K562 (cell line): Measurements from ENCODE around the gene RHOC. TPM values are rescaled to one million over a fixed set of nuclear protein-coding genes. Genes with fewer than 3 reads are reported as not detected.

Experiments used
- ARID3A ChIP-seq: IDR thresholded peaks from 2 replicates; pipeline ENCODE4 v1.6.1; 2012; ENCODE audit warnings: low read depth, low read length, improper control_type of control experiment, borderline replicate concordance
- ASH1L ChIP-seq: fragments of 450-650 bp; IDR thresholded peaks from 2 replicates; pipeline ENCODE4 v1.6.1; 2018; ENCODE audit warnings: borderline replicate concordance, mild to moderate bottlenecking, low read depth; ENCODE audit not compliant: partially characterized antibody
- CBFA2T3 ChIP-seq: fragments of 450-650 bp; IDR thresholded peaks from 2 replicates; pipeline ENCODE4 v1.6.1; 2017
- CREBBP ChIP-seq: IDR thresholded peaks from one replicate; pipeline ENCODE4 v1.6.1; 2012; ENCODE audit warnings: low read depth, mild to moderate bottlenecking, control low read depth, inconsistent platforms, low read length
- HCFC1 ChIP-seq: IDR thresholded peaks from 2 replicates; pipeline ENCODE4 v1.6.1; 2012; ENCODE audit warnings: low read depth, low read length, improper control_type of control experiment
- HDAC1 ChIP-seq, 2 experiments: fragments of 450-650 bp; IDR thresholded peaks; 2 replicates each; pipeline ENCODE4 v1.6.1; 2016 to 2017; ENCODE audit warnings: inconsistent platforms in 1 of 2, mild to moderate bottlenecking in 1 of 2, moderate library complexity in 1 of 2
- JUNB ChIP-seq: fragments of 450-650 bp; formaldehyde crosslinking; conservative IDR thresholded peaks from 2 replicates; pipeline ENCODE4 v1.4.0; 2020; ENCODE audit warnings: mild to moderate bottlenecking
- MAFK ChIP-seq: IDR thresholded peaks from 2 replicates; pipeline ENCODE4 v1.6.1; 2011; ENCODE audit warnings: low read length, improper control_type of control experiment
- NFATC3 ChIP-seq: fragments of 450-650 bp; IDR thresholded peaks from 2 replicates; pipeline ENCODE4 v1.6.1; 2017; ENCODE audit warnings: mild to moderate bottlenecking
- PHF21A ChIP-seq: fragments of 450-650 bp; IDR thresholded peaks from 2 replicates; pipeline ENCODE4 v1.6.1; 2017; ENCODE audit warnings: low read depth, borderline replicate concordance
- RBM15 ChIP-seq: fragments of 200-400 bp; formaldehyde crosslinking; IDR thresholded peaks from 2 replicates; pipeline ENCODE4 v1.6.1; 2018; ENCODE audit warnings: mild to moderate bottlenecking, low read length, moderate library complexity; ENCODE audit not compliant: insufficient read depth
- REST ChIP-seq, 2 experiments: fragments of 450-650 bp; formaldehyde crosslinking in 1 of 2; IDR thresholded peaks; 2 replicates each; pipeline versions ENCODE4 v1.4.0 to v1.6.1; 2014 to 2020; ENCODE audit warnings: mild to moderate bottlenecking in 2 of 2, borderline replicate concordance in 1 of 2, low read depth in 1 of 2
- SMARCC2 ChIP-seq: fragments of 450-650 bp; IDR thresholded peaks from 2 replicates; pipeline ENCODE4 v1.6.1; 2017; ENCODE audit warnings: antibody characterized with exemption, moderate library complexity, mild to moderate bottlenecking, low read depth
- TFE3 ChIP-seq: fragments of 450-650 bp; formaldehyde crosslinking; IDR thresholded peaks from 2 replicates; pipeline ENCODE4 v1.4.0; 2020; ENCODE audit warnings: mild to moderate bottlenecking, mixed read lengths
- ZFP30 ChIP-seq: fragments of 250-450 bp; sonication (Bioruptor Pico); IDR thresholded peaks from 2 replicates; pipeline ENCODE4 v1.8.0; 2022; ENCODE audit warnings: moderate library complexity, mild to moderate bottlenecking, inconsistent platforms, borderline replicate concordance
- ZNF263 ChIP-seq: sonication (generic); formaldehyde crosslinking; IDR thresholded peaks from 2 replicates; pipeline ENCODE4 v1.8.0; 2022; ENCODE audit warnings: mild to moderate bottlenecking, missing genetic modification reagents, borderline replicate concordance
- ZNF408 ChIP-seq: fragments of 250-450 bp; sonication (Bioruptor Pico); IDR thresholded peaks from 2 replicates; pipeline ENCODE4 v1.4.0; 2020; ENCODE audit warnings: low read depth, mild to moderate bottlenecking, moderate library complexity
- polyA plus RNA-seq, 8 experiments: library from polyadenylated mRNA; depleted of rRNA in 4 of 8; stranded (reverse) in 5 of 8; unstranded in 3 of 8; fragments of >200 nt; fragmentation: Nextera tagmentation in 2 of 8; fragmentation: Illumina TruSeq in 1 of 8; extraction: Ambion mirVana in 2 of 8; extraction: Trizol in 1 of 8; gene quantifications; 2 replicates each; pipeline versions ENCODE4 v1.2.1 to v1.2.3, GENCODE V29; 2011 to 2014; ENCODE audit warnings: inconsistent platforms in 1 of 8, missing spikeins in 1 of 8
- total RNA-seq, 7 experiments: library from RNA; depleted of rRNA in 6 of 7; stranded (reverse); fragments of >200 nt in 6 of 7; fragmentation: Illumina TruSeq in 2 of 7; extraction: Trizol in 2 of 7; gene quantifications; 2 replicates each; pipeline versions ENCODE4 v1.2.1 to v1.2.3, GENCODE V29; 2011 to 2021; ENCODE audit warnings: low replicate concordance in 1 of 7

Gene RHOC
- total and polyA plus RNA-seq, 9 of the 15 experiments (the other 6 are each of a cell fraction or from before 2014, with no cell fraction given), result 35.2 to 364 (median 204) TPM

- TF ChIP-seq ZNF263 (CRISPR knock-in tag) (no peak), ZFP30 (CRISPR knock-in tag) (no peak), PHF21A (no peak), REST (IDR thresholded peaks at IDR 0.05; ENCODE audit: borderline replicate concordance) (no peak), REST (CRISPR knock-in tag; IDR thresholded peaks at IDR 0.05; ENCODE audit: low read depth) (no peak), JUNB (CRISPR knock-in tag) (no peak), RBM15 (no peak), HDAC1 (IDR thresholded peaks at IDR 0.05) (peak in 1 of 2 experiments; percentile 37; a peak in 1 of 4 replicates), ARID3A (no peak), ASH1L (no peak), ZNF408 (no peak), CREBBP (no peak), MAFK (no peak), TFE3 (CRISPR knock-in tag) (no peak), NFATC3 (no peak), CBFA2T3 (peak; percentile 72), HCFC1 (no peak), SMARCC2 (no peak)
Measured at GRCh38 chr1:112688781-112689193, 18.1 kb downstream of the RHOC start (continued).
